Loucy (cell line): ENCODE data around the gene SFMBT2.

Experiments used
- H2AFZ ChIP-seq: fragments of 200-600 bp; sonication (generic); 2 replicates; pipeline ENCODE4 v1.6.0; 2016; ENCODE audit warnings: antibody characterized with exemption, mild to moderate bottlenecking, low read length, moderate library complexity
- H3F3A ChIP-seq: fragments of 200-600 bp; 2 replicates; pipeline ENCODE4 v1.6.0; 2016; ENCODE audit warnings: antibody characterized with exemption, low read depth, mild to moderate bottlenecking
- H3K27me3 ChIP-seq: fragments of 200-600 bp; sonication (generic); 2 replicates; pipeline ENCODE4 v1.6.1; 2014; ENCODE audit warnings: low read length, mild to moderate bottlenecking; ENCODE audit not compliant: insufficient read depth, poor library complexity, severe bottlenecking
- H3K36me3 ChIP-seq: fragments of 200-600 bp; sonication (generic); 2 replicates; pipeline ENCODE4 v1.6.1; 2016; ENCODE audit warnings: low read length; ENCODE audit not compliant: insufficient read depth
- H3K4me1 ChIP-seq: fragments of 200-600 bp; sonication (generic); 2 replicates; pipeline ENCODE4 v1.5.1; 2014; ENCODE audit warnings: low read length, mild to moderate bottlenecking; ENCODE audit not compliant: insufficient read depth, poor library complexity, severe bottlenecking
- H3K4me2 ChIP-seq: fragments of 200-600 bp; sonication (generic); 2 replicates; pipeline ENCODE4 v1.6.0; 2014; ENCODE audit warnings: antibody characterized with exemption, low read length, low read depth, mild to moderate bottlenecking; ENCODE audit not compliant: poor library complexity, severe bottlenecking
- H3K4me3 ChIP-seq: fragments of 200-600 bp; sonication (generic); 2 replicates; pipeline ENCODE4 v1.5.1; 2014; ENCODE audit warnings: low read length, mild to moderate bottlenecking, mixed read lengths; ENCODE audit not compliant: poor library complexity, severe bottlenecking
- H3K79me2 ChIP-seq: fragments of 200-600 bp; sonication (generic); 2 replicates; pipeline ENCODE4 v1.6.1; 2014; ENCODE audit warnings: low read length; ENCODE audit not compliant: insufficient read depth
- H3K9ac ChIP-seq: fragments of 200-600 bp; sonication (generic); 2 replicates; pipeline ENCODE4 v1.6.0; 2014; ENCODE audit warnings: mild to moderate bottlenecking, low read depth, low read length, moderate library complexity; ENCODE audit not compliant: poor library complexity, severe bottlenecking
- H3K9me2 ChIP-seq: fragments of 200-600 bp; sonication (generic); replicated peaks from 2 replicates; pipeline ENCODE4 v1.6.1; 2016; ENCODE audit warnings: low read depth, low read length, mixed read lengths
- H3K9me3 ChIP-seq: fragments of 200-600 bp; sonication (generic); 2 replicates; pipeline ENCODE4 v1.6.1; 2014; ENCODE audit warnings: mild to moderate bottlenecking, antibody characterized with exemption, low read length, low read depth; ENCODE audit not compliant: insufficient read depth
- H4K20me1 ChIP-seq: fragments of 200-600 bp; sonication (generic); 2 replicates; pipeline ENCODE4 v1.6.0; 2014; ENCODE audit warnings: antibody characterized with exemption, low read length, mild to moderate bottlenecking; ENCODE audit not compliant: insufficient read depth, poor library complexity, severe bottlenecking
- CTCF ChIP-seq: fragments of 200-600 bp; sonication (generic); conservative IDR thresholded peaks from 2 replicates; pipeline ENCODE4 v1.5.1; 2014; ENCODE audit warnings: mild to moderate bottlenecking, antibody characterized with exemption, low read length
- EZH2phosphoT487 ChIP-seq: fragments of 200-600 bp; IDR thresholded peaks from 2 replicates; pipeline ENCODE4 v1.6.1; 2018; ENCODE audit warnings: antibody characterized with exemption, mild to moderate bottlenecking, moderate library complexity, borderline replicate concordance

SFMBT2 gene

GRCh38 chr10:7283246-7283645 lies 127.6 kb downstream of the SFMBT2 start:
- Histone ChIP-seq H3K9ac (no peak overlapping the region), H4K20me1 (peaks cover 10% of the 10 kb centered on the region), H3K79me2 (peaks cover 26% of the 10 kb centered on the region), H2AFZ (no peak overlapping the region), H3K4me3 (no peak overlapping the region), H3K4me1 (no peaks in the 10 kb centered on the region), H3K4me2 (no peak overlapping the region), H3F3A (no peaks in the 10 kb centered on the region), H3K27me3 (no peaks in the 10 kb centered on the region), H3K36me3 (peaks cover 49% of the 10 kb centered on the region; the same call in 1 of the 2 replicates), H3K9me3 (no peaks in the 10 kb centered on the region), H3K9me2 (no peaks in the 10 kb centered on the region)
- TF ChIP-seq EZH2phosphoT487 (no peak), CTCF (no peak)

GRCh38 chr10:7282457-7282856 lies 128.4 kb downstream of the SFMBT2 start:
- Histone ChIP-seq H3K4me1 (no peaks in the 10 kb centered on the region), H3K79me2 (peaks cover 20% of the 10 kb centered on the region), H3K27me3 (no peaks in the 10 kb centered on the region), H3K9ac (no peak overlapping the region), H4K20me1 (peaks cover 4% of the 10 kb centered on the region), H2AFZ (no peak overlapping the region), H3K4me2 (no peak overlapping the region), H3K9me2 (no peaks in the 10 kb centered on the region), H3F3A (no peaks in the 10 kb centered on the region), H3K9me3 (no peaks in the 10 kb centered on the region), H3K4me3 (no peak overlapping the region), H3K36me3 (peaks cover 57% of the 10 kb centered on the region; the same call in 1 of the 2 replicates)
- TF ChIP-seq CTCF (no peak), EZH2phosphoT487 (no peak)

- H3F3A ChIP-seq = no peaks in the 10 kb centered on the region
- H3K9me3 ChIP-seq = no peaks in the 10 kb centered on the region
- H2AFZ ChIP-seq = no peak overlapping the region
- H3K9ac ChIP-seq = no peak overlapping the region
- no peaks in the 10 kb centered on the region for H3K4me1 ChIP-seq
- H3K4me3 ChIP-seq = no peak overlapping the region
- H3K36me3 ChIP-seq = peaks cover 65% of the 10 kb centered on the region; the same call in 1 of the 2 replicates
- peaks cover 15% of the 10 kb centered on the region for H3K79me2 ChIP-seq
- H4K20me1 ChIP-seq = no peaks in the 10 kb centered on the region
- TF ChIP-seq CTCF (no peak), EZH2phosphoT487 (no peak)
- H3K9me2 ChIP-seq = no peaks in the 10 kb centered on the region
- no peak overlapping the region for H3K4me2 ChIP-seq
- no peaks in the 10 kb centered on the region for H3K27me3 ChIP-seq
Observed at GRCh38 chr10:7281429-7281828, 129.4 kb downstream of the SFMBT2 start.
